Caki2 (cell line): ENCODE results near the gene ANLN. TPM values are rescaled to one million over a fixed set of nuclear protein-coding genes. Genes with fewer than 3 reads are reported as not detected.
A peak's percentile ranks its signal among the peaks of the same experiment; 100 is the strongest.

Experiments used
- DNase-seq: peaks from one replicate; pipeline ENCODE4 v3.0.0-alpha.2; 2015; ENCODE audit warnings: low read depth
- in situ Hi-C: cut with HindIII; loops from 2 replicates; pipeline ENCODE4 v1.10.0; 2016; ENCODE audit warnings: low sequenced_read_pairs, low pct_unique_long_range_greater_than_20kb, mixed read lengths
- total RNA-seq: library from RNA; depleted of rRNA; stranded (reverse); fragments of >200 nt; shearing (Covaris generic); gene quantifications from 2 replicates; pipeline ENCODE4 v1.2.3, GENCODE V29; 2014; ENCODE audit warnings: low replicate concordance

ANLN gene
- total RNA-seq, 1 experiment from 2014 or later, result 111 TPM

- no peak for DNase-seq
- in situ Hi-C loops, result no loop called here
Observed at GRCh38 chr7:36400606-36401005, 10.9 kb downstream of the ANLN start.

DNA sequence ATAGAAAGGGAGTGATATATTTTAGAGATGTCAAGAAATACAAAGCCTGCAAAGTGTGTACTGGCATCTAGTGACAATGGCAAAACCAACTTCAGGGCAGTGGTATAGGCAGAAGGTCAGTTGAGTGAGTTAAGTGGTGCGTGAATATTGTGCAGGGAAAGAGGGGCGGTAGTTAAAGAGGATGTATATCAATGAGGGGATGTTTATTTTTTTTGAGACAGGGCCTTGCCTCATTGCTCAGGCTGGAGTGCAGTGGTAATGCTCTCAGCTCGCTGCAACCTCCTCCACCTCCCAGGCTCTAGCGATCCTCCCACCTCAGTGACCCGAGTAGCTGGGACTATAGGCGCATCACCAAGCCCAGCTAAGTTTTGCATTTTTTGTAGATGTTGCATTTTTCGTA lies 13.8 kb downstream of the ANLN start:
- DNase-seq, result peak; percentile 7
- in situ Hi-C loops, result no loop called here

GRCh38 chr7:36404639-36405408 lies 15.2 kb downstream of the ANLN start:
- no peak for DNase-seq

GRCh38 chr7:36405409-36405803 lies 15.7 kb downstream of the ANLN start:
- DNase-seq, result no peak
- in situ Hi-C loops, result no loop called here

More at GRCh38 chr7:36404639-36405408, 15.2 kb downstream of the ANLN start:
- in situ Hi-C loops, result no loop called here

DNA sequence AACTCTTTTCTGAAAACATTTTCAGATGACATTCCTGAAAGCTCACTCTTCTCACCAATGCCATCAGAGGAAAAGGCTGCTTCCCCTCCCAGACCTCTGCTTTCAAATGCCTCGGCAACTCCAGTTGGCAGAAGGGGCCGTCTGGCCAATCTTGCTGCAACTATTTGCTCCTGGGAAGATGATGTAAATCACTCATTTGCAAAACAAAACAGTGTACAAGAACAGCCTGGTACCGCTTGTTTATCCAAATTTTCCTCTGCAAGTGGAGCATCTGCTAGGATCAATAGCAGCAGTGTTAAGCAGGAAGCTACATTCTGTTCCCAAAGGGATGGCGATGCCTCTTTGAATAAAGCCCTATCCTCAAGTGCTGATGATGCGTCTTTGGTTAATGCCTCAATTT lies 16.5 kb downstream of the ANLN start:
- in situ Hi-C loops, result no loop called here
- no peak for DNase-seq

- in situ Hi-C loops, result no loop called here
- no peak for DNase-seq
Observed at GRCh38 chr7:36407636-36408550, 18.2 kb downstream of the ANLN start.

DNA sequence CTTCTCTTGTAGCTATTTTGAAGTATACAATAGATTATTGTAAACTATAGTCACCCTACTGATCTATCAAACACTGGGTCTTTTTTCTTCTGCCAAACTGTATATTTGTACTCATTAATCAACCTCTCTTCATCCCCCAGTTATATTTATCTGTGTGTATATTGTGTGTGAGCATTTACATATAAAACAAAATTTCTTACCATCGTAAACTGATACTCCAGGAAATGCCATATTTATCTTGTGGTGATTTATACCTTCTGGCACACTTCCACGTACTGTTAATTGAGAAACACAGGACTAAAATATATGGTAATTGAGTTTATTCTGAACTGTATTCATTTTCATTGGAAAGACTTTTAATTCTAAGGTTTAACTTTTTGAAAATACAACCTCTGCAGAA lies 18.9 kb downstream of the ANLN start:
- no peak for DNase-seq
- in situ Hi-C loops, result no loop called here

DNA sequence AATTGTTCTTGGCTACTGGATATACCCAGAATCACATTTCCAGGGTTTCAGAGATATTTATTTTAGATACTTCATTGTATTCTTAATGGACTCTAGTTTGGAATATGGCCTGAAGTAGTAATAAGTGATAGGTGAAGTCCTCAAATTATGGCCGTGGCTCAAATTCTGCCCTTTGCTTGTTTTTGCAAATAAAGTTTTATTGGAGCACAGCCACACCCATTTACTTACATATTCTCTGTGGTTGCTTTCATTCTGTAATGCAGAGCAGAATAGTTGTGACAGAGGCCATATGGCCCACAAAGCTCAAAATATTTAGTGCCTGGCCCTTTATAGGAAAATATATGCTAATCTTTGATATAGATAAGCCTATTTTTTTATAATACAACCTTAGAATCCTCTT lies 19.5 kb downstream of the ANLN start:
- in situ Hi-C loops, result no loop called here

DNA sequence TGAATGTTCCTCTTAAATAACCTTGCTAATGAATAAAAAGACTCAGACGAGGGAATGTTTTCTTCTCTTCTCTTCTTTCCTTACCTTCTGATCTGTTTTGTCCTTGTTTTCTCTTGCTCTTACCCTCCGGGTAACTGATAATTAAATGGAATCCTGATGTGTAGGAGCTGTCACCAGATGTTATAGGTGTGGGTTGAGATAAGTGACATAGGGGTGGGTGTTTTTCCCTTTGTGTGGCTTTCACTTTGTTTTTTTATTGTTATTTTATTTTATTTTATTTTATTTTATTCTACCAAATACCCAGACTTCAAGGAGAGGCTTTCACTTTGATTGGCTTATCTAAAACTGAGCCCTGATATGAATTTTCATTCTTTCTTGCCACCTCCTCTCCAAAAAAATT lies 25.5 kb downstream of the ANLN start:
- in situ Hi-C loops, result no loop called here
- no peak for DNase-seq

More for the DNA sequence above, 19.5 kb downstream of the ANLN start:
- DNase-seq, result no peak

- in situ Hi-C loops, result no loop called here
- no peak for DNase-seq
Observed at GRCh38 chr7:36416251-36416650, 26.6 kb downstream of the ANLN start.

GRCh38 chr7:36420307-36420706 lies 30.6 kb downstream of the ANLN start:
- DNase-seq, result no peak
- in situ Hi-C loops, result no loop called here

GRCh38 chr7:36422072-36422471 lies 32.4 kb downstream of the ANLN start:
- in situ Hi-C loops, result no loop called here
- no peak for DNase-seq

DNA sequence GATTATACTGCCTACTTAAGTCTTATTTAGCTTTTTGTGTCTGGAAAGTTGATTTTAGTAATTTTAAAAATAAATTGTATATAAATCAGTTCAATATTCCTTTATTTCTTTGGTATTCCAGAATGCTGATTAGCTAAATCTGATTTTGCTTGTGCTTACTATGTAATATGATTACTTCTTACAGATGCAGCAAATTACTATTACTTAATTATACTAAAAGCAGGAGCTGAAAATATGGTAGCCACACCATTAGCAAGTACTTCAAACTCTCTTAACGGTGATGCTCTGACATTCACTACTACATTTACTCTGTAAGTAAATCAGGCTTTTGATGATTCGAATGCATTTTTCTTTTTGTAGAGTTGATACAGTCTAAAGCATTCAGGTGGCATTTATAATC lies 34.0 kb downstream of the ANLN start:
- no peak for DNase-seq
- in situ Hi-C loops, result no loop called here

DNA sequence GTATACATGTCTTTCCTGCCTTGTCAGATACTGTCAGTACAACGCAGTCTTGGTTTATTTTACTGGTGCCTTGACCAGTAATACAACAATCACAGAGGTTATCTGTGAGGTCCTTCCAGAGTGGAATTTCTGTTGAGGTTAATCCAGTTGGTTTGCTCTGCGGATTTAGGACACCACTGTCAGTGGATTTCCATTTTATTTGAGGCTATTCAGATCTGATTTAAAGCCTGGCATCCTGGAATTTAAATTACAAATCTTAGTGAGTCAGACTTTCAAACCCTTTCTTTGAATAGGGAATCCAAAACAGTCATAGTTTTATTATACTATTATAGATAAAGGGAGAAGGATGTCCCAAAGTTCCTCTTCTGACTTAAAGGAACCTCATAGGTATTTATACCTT lies 40.5 kb downstream of the ANLN start:
- in situ Hi-C loops, result no loop called here
- DNase-seq, result no peak

DNA sequence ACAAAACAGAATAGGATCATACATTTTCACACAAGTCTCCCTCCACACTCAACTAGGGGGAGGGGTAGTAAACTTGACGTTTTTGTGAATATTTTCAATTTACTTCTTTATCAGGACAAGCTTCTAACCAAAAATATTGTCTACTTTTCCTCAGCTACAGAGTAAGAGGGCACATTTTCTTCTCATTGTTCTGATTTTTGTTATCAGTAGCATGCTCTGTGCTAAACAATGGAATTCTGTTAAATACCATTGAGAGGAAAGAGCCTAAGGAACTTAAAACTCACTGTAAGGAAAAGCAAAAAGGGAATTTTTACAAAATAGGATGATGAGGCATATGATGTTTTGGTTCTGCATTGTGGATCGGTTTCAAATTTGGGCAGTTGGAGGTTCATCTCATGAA lies 41.2 kb downstream of the ANLN start:
- no peak for DNase-seq
- in situ Hi-C loops, result no loop called here

DNA sequence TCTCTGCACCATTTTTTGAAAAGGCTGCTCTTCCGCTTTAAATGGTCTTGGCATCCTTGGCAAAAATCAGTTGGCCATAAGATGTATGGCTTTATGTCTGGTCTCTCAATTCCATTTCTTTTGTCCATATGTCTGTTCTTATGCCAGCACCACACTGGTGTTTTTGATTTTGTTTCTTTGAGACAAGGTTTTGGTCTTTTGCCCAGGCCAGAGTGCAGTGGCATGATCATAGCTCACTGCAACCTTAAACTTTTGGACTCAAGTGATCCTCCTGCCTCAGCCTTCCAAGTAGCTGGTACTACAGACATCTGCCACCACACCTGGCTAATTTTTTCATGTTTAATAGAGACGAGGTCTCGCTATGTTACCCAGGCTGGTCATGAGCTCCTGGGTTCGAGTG lies 48.5 kb downstream of the ANLN start:
- DNase-seq, result no peak
- in situ Hi-C loops, result no loop called here

GRCh38 chr7:36439624-36440023 lies 50.0 kb downstream of the ANLN start:
- DNase-seq, result no peak
- in situ Hi-C loops, result no loop called here

DNA sequence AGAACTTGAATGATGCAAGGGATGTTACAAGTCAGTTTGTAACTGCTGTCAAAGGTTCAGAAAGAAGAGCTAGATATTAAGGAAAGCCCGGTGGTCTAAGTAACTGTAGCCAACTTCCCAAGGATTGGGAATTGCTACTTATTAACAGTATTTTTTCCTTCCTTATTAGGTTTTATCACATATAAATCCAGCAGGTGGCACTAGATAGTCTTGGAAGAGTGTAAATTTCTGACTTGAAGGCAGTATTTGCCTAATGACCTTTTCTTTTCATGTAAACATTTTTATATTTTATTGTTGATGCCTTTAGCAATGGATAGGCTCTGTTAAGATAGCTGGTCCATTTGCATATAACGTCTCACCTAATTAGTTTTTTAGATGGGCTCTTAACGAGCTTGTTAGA lies 51.2 kb downstream of the ANLN start:
- peak; percentile 42 for DNase-seq
- in situ Hi-C loops, result no loop called here

GRCh38 chr7:36441344-36442022 lies 51.8 kb downstream of the ANLN start:
- in situ Hi-C loops, result no loop called here

More at GRCh38 chr7:36441344-36442022, 51.8 kb downstream of the ANLN start:
- DNase-seq, result peak; percentile 12
